Erythroblast (primary cell): ENCODE data around the gene YTHDC2.

Source experiments
- GATA1 ChIP-seq: IDR thresholded peaks from 2 replicates; pipeline ENCODE4 v1.6.1; 2011; ENCODE audit warnings: low read depth, mild to moderate bottlenecking, control low read depth, low read length, moderate library complexity
- POLR2A ChIP-seq: IDR thresholded peaks from 2 replicates; pipeline ENCODE4 v1.6.1; 2011; ENCODE audit warnings: mild to moderate bottlenecking, low read length

GRCh38 chr5:113505181-113505580 lies 8.3 kb upstream of the YTHDC2 start:
- TF ChIP-seq POLR2A = no peak
- TF ChIP-seq GATA1 = no peak
